Measurements from ENCODE around the gene GALNT14.

GALNT14 gene

GRCh38 chr2:30979822-30980245, 158.4 kb downstream of the GALNT14 start:
- Histone ChIP-seq H3K36me3 (ENCODE audit: control insufficient read depth, insufficient read depth, low read length) (no peaks in the 10 kb centered on the region), H3K27me3 (ENCODE audit: control insufficient read depth, insufficient read depth, low read length) (no peaks in the 10 kb centered on the region), H3K9me3 (ENCODE audit: control insufficient read depth, insufficient read depth, low read length) (no peaks in the 10 kb centered on the region), H3K9ac (ENCODE audit: low read depth, low read length) (no peak overlapping the region), H3K4me3 (ENCODE audit: low read depth, low read length) (no peak overlapping the region), H3K4me1 (ENCODE audit: control insufficient read depth, insufficient read depth, low read length) (peaks cover 5% of the 10 kb centered on the region)

GRCh38 chr2:30978854-30979253, 159.4 kb downstream of the GALNT14 start:
- H3K36me3 ChIP-seq (ENCODE audit: control insufficient read depth, insufficient read depth, low read length), result no peaks in the 10 kb centered on the region
- no peak overlapping the region for H3K9ac ChIP-seq (ENCODE audit: low read depth, low read length)
- H3K4me3 ChIP-seq (ENCODE audit: low read depth, low read length), result no peak overlapping the region

GRCh38 chr2:30978044-30978443, 160.2 kb downstream of the GALNT14 start:
- Histone ChIP-seq H3K9me3 (ENCODE audit: control insufficient read depth, insufficient read depth, low read length) (no peaks in the 10 kb centered on the region), H3K27me3 (ENCODE audit: control insufficient read depth, insufficient read depth, low read length) (no peaks in the 10 kb centered on the region), H3K9ac (ENCODE audit: low read depth, low read length) (no peak overlapping the region), H3K4me3 (ENCODE audit: low read depth, low read length) (no peak overlapping the region), H3K4me1 (ENCODE audit: control insufficient read depth, insufficient read depth, low read length) (peaks cover 5% of the 10 kb centered on the region), H3K36me3 (ENCODE audit: control insufficient read depth, insufficient read depth, low read length) (no peaks in the 10 kb centered on the region)

More at GRCh38 chr2:30978854-30979253, 159.4 kb downstream of the GALNT14 start:
- Histone ChIP-seq H3K4me1 (ENCODE audit: control insufficient read depth, insufficient read depth, low read length) (peaks cover 5% of the 10 kb centered on the region), H3K9me3 (ENCODE audit: control insufficient read depth, insufficient read depth, low read length) (no peaks in the 10 kb centered on the region), H3K27me3 (ENCODE audit: control insufficient read depth, insufficient read depth, low read length) (no peaks in the 10 kb centered on the region)

- Histone ChIP-seq H3K27me3 (ENCODE audit: control insufficient read depth, insufficient read depth, low read length) (no peaks in the 10 kb centered on the region), H3K4me1 (ENCODE audit: control insufficient read depth, insufficient read depth, low read length) (no peaks in the 10 kb centered on the region), H3K36me3 (ENCODE audit: control insufficient read depth, insufficient read depth, low read length) (no peaks in the 10 kb centered on the region), H3K4me3 (ENCODE audit: low read depth, low read length) (no peak overlapping the region), H3K9me3 (ENCODE audit: control insufficient read depth, insufficient read depth, low read length) (no peaks in the 10 kb centered on the region), H3K9ac (ENCODE audit: low read depth, low read length) (no peak overlapping the region)
Measured at GRCh38 chr2:30975156-30975555, 163.1 kb downstream of the GALNT14 start.

GRCh38 chr2:30974554-30974953, 163.7 kb downstream of the GALNT14 start:
- H3K4me3 ChIP-seq (ENCODE audit: low read depth, low read length), result no peak overlapping the region
- no peaks in the 10 kb centered on the region for H3K9me3 ChIP-seq (ENCODE audit: control insufficient read depth, insufficient read depth, low read length)
- no peaks in the 10 kb centered on the region for H3K36me3 ChIP-seq (ENCODE audit: control insufficient read depth, insufficient read depth, low read length)
- no peak overlapping the region for H3K9ac ChIP-seq (ENCODE audit: low read depth, low read length)
- H3K27me3 ChIP-seq (ENCODE audit: control insufficient read depth, insufficient read depth, low read length), result no peaks in the 10 kb centered on the region
- no peaks in the 10 kb centered on the region for H3K4me1 ChIP-seq (ENCODE audit: control insufficient read depth, insufficient read depth, low read length)

GRCh38 chr2:30974092-30974491, 164.1 kb downstream of the GALNT14 start:
- no peaks in the 10 kb centered on the region for H3K27me3 ChIP-seq (ENCODE audit: control insufficient read depth, insufficient read depth, low read length)
- H3K4me1 ChIP-seq (ENCODE audit: control insufficient read depth, insufficient read depth, low read length), result no peaks in the 10 kb centered on the region
- H3K9me3 ChIP-seq (ENCODE audit: control insufficient read depth, insufficient read depth, low read length), result no peaks in the 10 kb centered on the region
- H3K9ac ChIP-seq (ENCODE audit: low read depth, low read length), result no peak overlapping the region
- no peak overlapping the region for H3K4me3 ChIP-seq (ENCODE audit: low read depth, low read length)
- no peaks in the 10 kb centered on the region for H3K36me3 ChIP-seq (ENCODE audit: control insufficient read depth, insufficient read depth, low read length)

- Histone ChIP-seq H3K9me3 (ENCODE audit: control insufficient read depth, insufficient read depth, low read length) (no peaks in the 10 kb centered on the region), H3K4me3 (ENCODE audit: low read depth, low read length) (no peak overlapping the region), H3K36me3 (ENCODE audit: control insufficient read depth, insufficient read depth, low read length) (no peaks in the 10 kb centered on the region), H3K4me1 (ENCODE audit: control insufficient read depth, insufficient read depth, low read length) (no peaks in the 10 kb centered on the region), H3K27me3 (ENCODE audit: control insufficient read depth, insufficient read depth, low read length) (no peaks in the 10 kb centered on the region), H3K9ac (ENCODE audit: low read depth, low read length) (no peak overlapping the region)
Measured at GRCh38 chr2:30971231-30972025, 166.8 kb downstream of the GALNT14 start.

GRCh38 chr2:30968660-30969397, 169.4 kb downstream of the GALNT14 start:
- Histone ChIP-seq H3K27me3 (ENCODE audit: control insufficient read depth, insufficient read depth, low read length) (no peaks in the 10 kb centered on the region), H3K4me3 (ENCODE audit: low read depth, low read length) (no peak overlapping the region), H3K9me3 (ENCODE audit: control insufficient read depth, insufficient read depth, low read length) (no peaks in the 10 kb centered on the region), H3K4me1 (ENCODE audit: control insufficient read depth, insufficient read depth, low read length) (no peaks in the 10 kb centered on the region), H3K36me3 (ENCODE audit: control insufficient read depth, insufficient read depth, low read length) (no peaks in the 10 kb centered on the region), H3K9ac (ENCODE audit: low read depth, low read length) (no peak overlapping the region)

GRCh38 chr2:30966786-30967185, 171.5 kb downstream of the GALNT14 start:
- Histone ChIP-seq H3K36me3 (ENCODE audit: control insufficient read depth, insufficient read depth, low read length) (no peaks in the 10 kb centered on the region), H3K9ac (ENCODE audit: low read depth, low read length) (no peak overlapping the region), H3K4me3 (ENCODE audit: low read depth, low read length) (no peak overlapping the region), H3K4me1 (ENCODE audit: control insufficient read depth, insufficient read depth, low read length) (no peaks in the 10 kb centered on the region), H3K9me3 (ENCODE audit: control insufficient read depth, insufficient read depth, low read length) (no peaks in the 10 kb centered on the region), H3K27me3 (ENCODE audit: control insufficient read depth, insufficient read depth, low read length) (no peaks in the 10 kb centered on the region)

GRCh38 chr2:30965022-30965531, 173.2 kb downstream of the GALNT14 start:
- Histone ChIP-seq H3K27me3 (ENCODE audit: control insufficient read depth, insufficient read depth, low read length) (no peaks in the 10 kb centered on the region), H3K36me3 (ENCODE audit: control insufficient read depth, insufficient read depth, low read length) (no peaks in the 10 kb centered on the region), H3K4me1 (ENCODE audit: control insufficient read depth, insufficient read depth, low read length) (no peaks in the 10 kb centered on the region), H3K9ac (ENCODE audit: low read depth, low read length) (no peak overlapping the region), H3K4me3 (ENCODE audit: low read depth, low read length) (no peak overlapping the region), H3K9me3 (ENCODE audit: control insufficient read depth, insufficient read depth, low read length) (no peaks in the 10 kb centered on the region)

- H3K36me3 ChIP-seq (ENCODE audit: control insufficient read depth, insufficient read depth, low read length), result no peaks in the 10 kb centered on the region
- H3K27me3 ChIP-seq (ENCODE audit: control insufficient read depth, insufficient read depth, low read length), result no peaks in the 10 kb centered on the region
- no peak overlapping the region for H3K9ac ChIP-seq (ENCODE audit: low read depth, low read length)
- no peak overlapping the region for H3K4me3 ChIP-seq (ENCODE audit: low read depth, low read length)
- no peaks in the 10 kb centered on the region for H3K4me1 ChIP-seq (ENCODE audit: control insufficient read depth, insufficient read depth, low read length)
- H3K9me3 ChIP-seq (ENCODE audit: control insufficient read depth, insufficient read depth, low read length), result no peaks in the 10 kb centered on the region
Measured at GRCh38 chr2:30964334-30965005, 173.8 kb downstream of the GALNT14 start.

All from iPS-15b (cell line).